HEK293 (cell line): ENCODE results near the gene BTBD2.
A peak's percentile ranks its signal among the peaks of the same experiment; 100 is the strongest.

Source experiments
- KLF1 ChIP-seq: fragments of 450-650 bp; formaldehyde crosslinking; IDR thresholded peaks from 2 replicates; pipeline ENCODE4 v1.5.1; 2016; ENCODE audit warnings: missing biosample characterization, missing genetic modification characterization
- KLF7 ChIP-seq: fragments of 450-650 bp; formaldehyde crosslinking; IDR thresholded peaks from 2 replicates; pipeline ENCODE4 v1.5.1; 2016; ENCODE audit warnings: missing biosample characterization, missing genetic modification characterization, borderline replicate concordance
- MYNN ChIP-seq: fragments of 450-650 bp; formaldehyde crosslinking; IDR thresholded peaks from 2 replicates; pipeline ENCODE4 v1.5.1; 2016; ENCODE audit warnings: missing biosample characterization, missing genetic modification characterization, borderline replicate concordance
- OSR2 ChIP-seq: fragments of 450-650 bp; formaldehyde crosslinking; IDR thresholded peaks from 2 replicates; pipeline ENCODE4 v1.5.1; 2016; ENCODE audit warnings: missing biosample characterization, missing genetic modification characterization
- TRIM28 ChIP-seq: IDR thresholded peaks from 2 replicates; pipeline ENCODE4 v1.6.1; 2011; ENCODE audit warnings: low read length, control low read depth, borderline replicate concordance
- WT1 ChIP-seq: fragments of 450-650 bp; formaldehyde crosslinking; IDR thresholded peaks from 2 replicates; pipeline ENCODE4 v1.5.1; 2016; ENCODE audit warnings: missing biosample characterization, missing genetic modification characterization
- ZBTB1 ChIP-seq: fragments of 450-650 bp; formaldehyde crosslinking; IDR thresholded peaks from 2 replicates; pipeline ENCODE4 v1.5.1; 2016; ENCODE audit warnings: missing biosample characterization, missing genetic modification characterization
- ZBTB20 ChIP-seq: fragments of 450-650 bp; formaldehyde crosslinking; IDR thresholded peaks from 2 replicates; pipeline ENCODE4 v1.5.1; 2016; ENCODE audit warnings: missing biosample characterization, missing genetic modification characterization
- ZBTB21 ChIP-seq: fragments of 450-650 bp; formaldehyde crosslinking; IDR thresholded peaks from 2 replicates; pipeline ENCODE4 v1.5.1; 2017; ENCODE audit warnings: missing biosample characterization, missing genetic modification characterization
- ZBTB8A ChIP-seq: fragments of 450-650 bp; formaldehyde crosslinking; IDR thresholded peaks from 2 replicates; pipeline ENCODE4 v1.5.1; 2016; ENCODE audit warnings: missing biosample characterization, missing genetic modification characterization
- ZNF140 ChIP-seq: fragments of 450-650 bp; formaldehyde crosslinking; IDR thresholded peaks from 2 replicates; pipeline ENCODE4 v1.5.1; 2016; ENCODE audit warnings: missing biosample characterization, missing genetic modification characterization
- ZNF214 ChIP-seq: fragments of 450-650 bp; formaldehyde crosslinking; IDR thresholded peaks from 2 replicates; pipeline ENCODE4 v1.5.1; 2017; ENCODE audit warnings: missing biosample characterization, mild to moderate bottlenecking, missing genetic modification characterization, borderline replicate concordance
- ZNF350 ChIP-seq: fragments of 450-650 bp; formaldehyde crosslinking; IDR thresholded peaks from 2 replicates; pipeline ENCODE4 v1.5.0; 2017; ENCODE audit warnings: missing biosample characterization, mild to moderate bottlenecking, missing genetic modification characterization
- ZNF416 ChIP-seq: fragments of 450-650 bp; formaldehyde crosslinking; IDR thresholded peaks from 2 replicates; pipeline ENCODE4 v1.5.1; 2016; ENCODE audit warnings: missing biosample characterization, missing genetic modification characterization
- ZNF529 ChIP-seq: fragments of 450-650 bp; formaldehyde crosslinking; IDR thresholded peaks from 2 replicates; pipeline ENCODE4 v1.5.1; 2017; ENCODE audit warnings: missing genetic modification characterization, missing biosample characterization; ENCODE audit not compliant: insufficient replicate concordance
- ZNF621 ChIP-seq: fragments of 450-650 bp; formaldehyde crosslinking; IDR thresholded peaks from 2 replicates; pipeline ENCODE4 v1.5.1; 2017; ENCODE audit warnings: missing biosample characterization, missing genetic modification characterization
- ZNF624 ChIP-seq: fragments of 450-650 bp; formaldehyde crosslinking; IDR thresholded peaks from 2 replicates; pipeline ENCODE4 v1.5.1; 2017; ENCODE audit warnings: missing biosample characterization, missing genetic modification characterization
- ZXDB ChIP-seq: fragments of 450-650 bp; formaldehyde crosslinking; IDR thresholded peaks from 2 replicates; pipeline ENCODE4 v1.5.1; 2016; ENCODE audit warnings: missing biosample characterization, missing genetic modification characterization
- TF ChIP-seq, protein P1 (sequence below): fragments of 450-650 bp; formaldehyde crosslinking; IDR thresholded peaks from 2 replicates; pipeline ENCODE4 v1.5.1; 2017; ENCODE audit warnings: missing biosample characterization, missing genetic modification characterization
- TF ChIP-seq, protein P2 (sequence below): fragments of 450-650 bp; formaldehyde crosslinking; IDR thresholded peaks from 2 replicates; pipeline ENCODE4 v1.5.1; 2016; ENCODE audit warnings: missing biosample characterization, missing genetic modification characterization, low read depth
- TF ChIP-seq, protein P3 (sequence below): fragments of 450-650 bp; formaldehyde crosslinking; IDR thresholded peaks from 2 replicates; pipeline ENCODE4 v1.5.1; 2016; ENCODE audit warnings: missing biosample characterization, missing genetic modification characterization
- TF ChIP-seq, protein P4 (sequence below): fragments of 450-650 bp; formaldehyde crosslinking; IDR thresholded peaks from 2 replicates; pipeline ENCODE4 v1.5.1; 2016; ENCODE audit warnings: missing biosample characterization, missing genetic modification characterization
- TF ChIP-seq, protein P5 (sequence below): fragments of 450-650 bp; formaldehyde crosslinking; IDR thresholded peaks from 2 replicates; pipeline ENCODE4 v1.5.1; 2016; ENCODE audit warnings: missing biosample characterization, missing genetic modification characterization
- TF ChIP-seq, protein P6 (sequence below): fragments of 450-650 bp; formaldehyde crosslinking; IDR thresholded peaks from 2 replicates; pipeline ENCODE4 v1.5.1; 2016; ENCODE audit warnings: missing biosample characterization, missing genetic modification characterization
- TF ChIP-seq, protein P7 (sequence below): fragments of 450-650 bp; formaldehyde crosslinking; IDR thresholded peaks from 2 replicates; pipeline ENCODE4 v1.5.1; 2016; ENCODE audit warnings: missing biosample characterization, missing genetic modification characterization

The BTBD2 gene

DNA sequence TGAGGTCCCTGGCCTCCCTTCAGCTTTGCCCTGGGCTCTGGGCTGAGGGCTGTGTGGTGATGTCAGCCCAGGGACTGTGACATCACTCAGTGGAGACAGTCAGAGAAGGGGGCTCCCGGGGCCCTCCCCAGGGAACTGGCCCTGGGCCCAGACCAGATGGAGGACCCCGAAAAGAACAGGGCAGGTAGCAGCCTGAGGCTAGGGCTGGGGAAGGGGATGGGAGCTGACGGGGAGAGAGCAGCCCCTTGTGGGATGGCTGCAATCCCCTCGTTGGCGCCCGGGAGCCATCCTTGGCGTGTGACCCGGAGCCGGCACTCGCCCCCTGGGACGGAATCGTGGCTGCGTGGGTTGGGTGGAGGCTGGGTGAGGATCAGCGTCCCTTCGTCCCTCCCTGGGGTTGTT lies 61.0 kb downstream of the BTBD2 start (continued):
- TF ChIP-seq, protein P1, sequence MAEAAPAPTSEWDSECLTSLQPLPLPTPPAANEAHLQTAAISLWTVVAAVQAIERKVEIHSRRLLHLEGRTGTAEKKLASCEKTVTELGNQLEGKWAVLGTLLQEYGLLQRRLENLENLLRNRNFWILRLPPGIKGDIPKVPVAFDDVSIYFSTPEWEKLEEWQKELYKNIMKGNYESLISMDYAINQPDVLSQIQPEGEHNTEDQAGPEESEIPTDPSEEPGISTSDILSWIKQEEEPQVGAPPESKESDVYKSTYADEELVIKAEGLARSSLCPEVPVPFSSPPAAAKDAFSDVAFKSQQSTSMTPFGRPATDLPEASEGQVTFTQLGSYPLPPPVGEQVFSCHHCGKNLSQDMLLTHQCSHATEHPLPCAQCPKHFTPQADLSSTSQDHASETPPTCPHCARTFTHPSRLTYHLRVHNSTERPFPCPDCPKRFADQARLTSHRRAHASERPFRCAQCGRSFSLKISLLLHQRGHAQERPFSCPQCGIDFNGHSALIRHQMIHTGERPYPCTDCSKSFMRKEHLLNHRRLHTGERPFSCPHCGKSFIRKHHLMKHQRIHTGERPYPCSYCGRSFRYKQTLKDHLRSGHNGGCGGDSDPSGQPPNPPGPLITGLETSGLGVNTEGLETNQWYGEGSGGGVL, result no peak
- TF ChIP-seq, protein P2, sequence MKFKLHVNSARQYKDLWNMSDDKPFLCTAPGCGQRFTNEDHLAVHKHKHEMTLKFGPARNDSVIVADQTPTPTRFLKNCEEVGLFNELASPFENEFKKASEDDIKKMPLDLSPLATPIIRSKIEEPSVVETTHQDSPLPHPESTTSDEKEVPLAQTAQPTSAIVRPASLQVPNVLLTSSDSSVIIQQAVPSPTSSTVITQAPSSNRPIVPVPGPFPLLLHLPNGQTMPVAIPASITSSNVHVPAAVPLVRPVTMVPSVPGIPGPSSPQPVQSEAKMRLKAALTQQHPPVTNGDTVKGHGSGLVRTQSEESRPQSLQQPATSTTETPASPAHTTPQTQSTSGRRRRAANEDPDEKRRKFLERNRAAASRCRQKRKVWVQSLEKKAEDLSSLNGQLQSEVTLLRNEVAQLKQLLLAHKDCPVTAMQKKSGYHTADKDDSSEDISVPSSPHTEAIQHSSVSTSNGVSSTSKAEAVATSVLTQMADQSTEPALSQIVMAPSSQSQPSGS (tag by site-specific recombination), result 0 out of 2 replicates have a peak, but pooled peaks have one; percentile 13
- TF ChIP-seq ZNF214 (tag by site-specific recombination) (no peak), TRIM28 (no peak), ZNF416 (tag by site-specific recombination) (no peak), ZNF529 (tag by site-specific recombination) (no peak), ZNF621 (tag by site-specific recombination) (no peak), ZNF624 (tag by site-specific recombination) (no peak), MYNN (tag by site-specific recombination) (no peak), ZBTB8A (tag by site-specific recombination) (peak; percentile 17; the same call in 1 of the 2 replicates), ZBTB20 (tag by site-specific recombination) (no peak), OSR2 (tag by site-specific recombination) (no peak), ZBTB21 (tag by site-specific recombination) (peak; percentile 76), KLF7 (tag by site-specific recombination) (no peak), ZXDB (tag by site-specific recombination) (peak; percentile 43; the same call in 1 of the 2 replicates), WT1 (tag by site-specific recombination) (no peak), ZBTB1 (no peak), ZNF350 (no peak), KLF1 (tag by site-specific recombination) (no peak), ZNF140 (tag by site-specific recombination) (no peak)
- TF ChIP-seq, protein P3, sequence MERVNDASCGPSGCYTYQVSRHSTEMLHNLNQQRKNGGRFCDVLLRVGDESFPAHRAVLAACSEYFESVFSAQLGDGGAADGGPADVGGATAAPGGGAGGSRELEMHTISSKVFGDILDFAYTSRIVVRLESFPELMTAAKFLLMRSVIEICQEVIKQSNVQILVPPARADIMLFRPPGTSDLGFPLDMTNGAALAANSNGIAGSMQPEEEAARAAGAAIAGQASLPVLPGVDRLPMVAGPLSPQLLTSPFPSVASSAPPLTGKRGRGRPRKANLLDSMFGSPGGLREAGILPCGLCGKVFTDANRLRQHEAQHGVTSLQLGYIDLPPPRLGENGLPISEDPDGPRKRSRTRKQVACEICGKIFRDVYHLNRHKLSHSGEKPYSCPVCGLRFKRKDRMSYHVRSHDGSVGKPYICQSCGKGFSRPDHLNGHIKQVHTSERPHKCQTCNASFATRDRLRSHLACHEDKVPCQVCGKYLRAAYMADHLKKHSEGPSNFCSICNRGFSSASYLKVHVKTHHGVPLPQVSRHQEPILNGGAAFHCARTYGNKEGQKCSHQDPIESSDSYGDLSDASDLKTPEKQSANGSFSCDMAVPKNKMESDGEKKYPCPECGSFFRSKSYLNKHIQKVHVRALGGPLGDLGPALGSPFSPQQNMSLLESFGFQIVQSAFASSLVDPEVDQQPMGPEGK (tag by site-specific recombination), result 0 out of 2 replicates have a peak, but pooled peaks have one; percentile 40
- TF ChIP-seq, protein P4, sequence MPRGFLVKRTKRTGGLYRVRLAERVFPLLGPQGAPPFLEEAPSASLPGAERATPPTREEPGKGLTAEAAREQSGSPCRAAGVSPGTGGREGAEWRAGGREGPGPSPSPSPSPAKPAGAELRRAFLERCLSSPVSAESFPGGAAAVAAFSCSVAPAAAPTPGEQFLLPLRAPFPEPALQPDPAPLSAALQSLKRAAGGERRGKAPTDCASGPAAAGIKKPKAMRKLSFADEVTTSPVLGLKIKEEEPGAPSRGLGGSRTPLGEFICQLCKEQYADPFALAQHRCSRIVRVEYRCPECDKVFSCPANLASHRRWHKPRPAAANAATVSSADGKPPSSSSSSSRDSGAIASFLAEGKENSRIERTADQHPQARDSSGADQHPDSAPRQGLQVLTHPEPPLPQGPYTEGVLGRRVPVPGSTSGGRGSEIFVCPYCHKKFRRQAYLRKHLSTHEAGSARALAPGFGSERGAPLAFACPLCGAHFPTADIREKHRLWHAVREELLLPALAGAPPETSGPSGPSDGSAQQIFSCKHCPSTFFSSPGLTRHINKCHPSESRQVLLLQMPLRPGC (tag by site-specific recombination), result no peak
- TF ChIP-seq, protein P5, sequence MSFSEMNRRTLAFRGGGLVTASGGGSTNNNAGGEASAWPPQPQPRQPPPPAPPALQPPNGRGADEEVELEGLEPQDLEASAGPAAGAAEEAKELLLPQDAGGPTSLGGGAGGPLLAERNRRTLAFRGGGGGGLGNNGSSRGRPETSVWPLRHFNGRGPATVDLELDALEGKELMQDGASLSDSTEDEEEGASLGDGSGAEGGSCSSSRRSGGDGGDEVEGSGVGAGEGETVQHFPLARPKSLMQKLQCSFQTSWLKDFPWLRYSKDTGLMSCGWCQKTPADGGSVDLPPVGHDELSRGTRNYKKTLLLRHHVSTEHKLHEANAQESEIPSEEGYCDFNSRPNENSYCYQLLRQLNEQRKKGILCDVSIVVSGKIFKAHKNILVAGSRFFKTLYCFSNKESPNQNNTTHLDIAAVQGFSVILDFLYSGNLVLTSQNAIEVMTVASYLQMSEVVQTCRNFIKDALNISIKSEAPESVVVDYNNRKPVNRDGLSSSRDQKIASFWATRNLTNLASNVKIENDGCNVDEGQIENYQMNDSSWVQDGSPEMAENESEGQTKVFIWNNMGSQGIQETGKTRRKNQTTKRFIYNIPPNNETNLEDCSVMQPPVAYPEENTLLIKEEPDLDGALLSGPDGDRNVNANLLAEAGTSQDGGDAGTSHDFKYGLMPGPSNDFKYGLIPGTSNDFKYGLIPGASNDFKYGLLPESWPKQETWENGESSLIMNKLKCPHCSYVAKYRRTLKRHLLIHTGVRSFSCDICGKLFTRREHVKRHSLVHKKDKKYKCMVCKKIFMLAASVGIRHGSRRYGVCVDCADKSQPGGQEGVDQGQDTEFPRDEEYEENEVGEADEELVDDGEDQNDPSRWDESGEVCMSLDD (tag by site-specific recombination), result no peak
- TF ChIP-seq, protein P6, sequence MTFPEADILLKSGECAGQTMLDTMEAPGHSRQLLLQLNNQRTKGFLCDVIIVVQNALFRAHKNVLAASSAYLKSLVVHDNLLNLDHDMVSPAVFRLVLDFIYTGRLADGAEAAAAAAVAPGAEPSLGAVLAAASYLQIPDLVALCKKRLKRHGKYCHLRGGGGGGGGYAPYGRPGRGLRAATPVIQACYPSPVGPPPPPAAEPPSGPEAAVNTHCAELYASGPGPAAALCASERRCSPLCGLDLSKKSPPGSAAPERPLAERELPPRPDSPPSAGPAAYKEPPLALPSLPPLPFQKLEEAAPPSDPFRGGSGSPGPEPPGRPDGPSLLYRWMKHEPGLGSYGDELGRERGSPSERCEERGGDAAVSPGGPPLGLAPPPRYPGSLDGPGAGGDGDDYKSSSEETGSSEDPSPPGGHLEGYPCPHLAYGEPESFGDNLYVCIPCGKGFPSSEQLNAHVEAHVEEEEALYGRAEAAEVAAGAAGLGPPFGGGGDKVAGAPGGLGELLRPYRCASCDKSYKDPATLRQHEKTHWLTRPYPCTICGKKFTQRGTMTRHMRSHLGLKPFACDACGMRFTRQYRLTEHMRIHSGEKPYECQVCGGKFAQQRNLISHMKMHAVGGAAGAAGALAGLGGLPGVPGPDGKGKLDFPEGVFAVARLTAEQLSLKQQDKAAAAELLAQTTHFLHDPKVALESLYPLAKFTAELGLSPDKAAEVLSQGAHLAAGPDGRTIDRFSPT, result no peak
- TF ChIP-seq, protein P7, sequence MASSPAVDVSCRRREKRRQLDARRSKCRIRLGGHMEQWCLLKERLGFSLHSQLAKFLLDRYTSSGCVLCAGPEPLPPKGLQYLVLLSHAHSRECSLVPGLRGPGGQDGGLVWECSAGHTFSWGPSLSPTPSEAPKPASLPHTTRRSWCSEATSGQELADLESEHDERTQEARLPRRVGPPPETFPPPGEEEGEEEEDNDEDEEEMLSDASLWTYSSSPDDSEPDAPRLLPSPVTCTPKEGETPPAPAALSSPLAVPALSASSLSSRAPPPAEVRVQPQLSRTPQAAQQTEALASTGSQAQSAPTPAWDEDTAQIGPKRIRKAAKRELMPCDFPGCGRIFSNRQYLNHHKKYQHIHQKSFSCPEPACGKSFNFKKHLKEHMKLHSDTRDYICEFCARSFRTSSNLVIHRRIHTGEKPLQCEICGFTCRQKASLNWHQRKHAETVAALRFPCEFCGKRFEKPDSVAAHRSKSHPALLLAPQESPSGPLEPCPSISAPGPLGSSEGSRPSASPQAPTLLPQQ, result 0 out of 2 replicates have a peak, but pooled peaks have one; percentile 31
